Endothelial cell of hepatic sinusoid (primary cell): ENCODE data around the gene LPIN1.

Experiments used
- in situ Hi-C: cut with HindIII; loops from 2 replicates; pipeline ENCODE4 v1.10.0; 2017; ENCODE audit warnings: low sequenced_read_pairs

Gene LPIN1

GRCh38 chr2:11746376-11746806, at the start of gene LPIN1:
LPIN1 (plus strand) TSS chr2:11746632; CDS start chr2:11765542, 18,910 bp downstream.
- in situ Hi-C loops, result no loop called here

GRCh38 chr2:11696736-11697102, 49.7 kb upstream of the LPIN1 start:
- in situ Hi-C loops, result loop anchor here (5.0 kb wide), 1 partner anchor 81 kb away; no protein-coding TSS in a partner anchor

- in situ Hi-C loops, result loop anchor here (5.0 kb wide), 1 partner anchor 80 kb away; no protein-coding TSS in a partner anchor
Observed at GRCh38 chr2:11697103-11697871, 49.1 kb upstream of the LPIN1 start.

- in situ Hi-C loops, result loop anchor here (5.0 kb wide), 1 partner anchor 79 kb away; no protein-coding TSS in a partner anchor
Observed at GRCh38 chr2:11698009-11698922, 48.2 kb upstream of the LPIN1 start.

- in situ Hi-C loops, result loop anchor here (5.0 kb wide), 1 partner anchor 77 kb away; no protein-coding TSS in a partner anchor
Observed at GRCh38 chr2:11699686-11700670, 46.5 kb upstream of the LPIN1 start.

- in situ Hi-C loops, result no loop called here
Observed at GRCh38 chr2:11701206-11701605, 45.2 kb upstream of the LPIN1 start.

- in situ Hi-C loops, result no loop called here
Observed at GRCh38 chr2:11701751-11702301, 44.6 kb upstream of the LPIN1 start.

GRCh38 chr2:11702946-11703345, 43.5 kb upstream of the LPIN1 start:
- in situ Hi-C loops, result no loop called here

- in situ Hi-C loops, result no loop called here
Observed at GRCh38 chr2:11703700-11704099, 42.7 kb upstream of the LPIN1 start.

GRCh38 chr2:11705063-11705462, 41.4 kb upstream of the LPIN1 start:
- in situ Hi-C loops, result no loop called here

- in situ Hi-C loops, result no loop called here
Observed at GRCh38 chr2:11705711-11706110, 40.7 kb upstream of the LPIN1 start.

- in situ Hi-C loops, result no loop called here
Observed at GRCh38 chr2:11708106-11708505, 38.3 kb upstream of the LPIN1 start.

- in situ Hi-C loops, result no loop called here
Observed at GRCh38 chr2:11709293-11709692, 37.1 kb upstream of the LPIN1 start.

GRCh38 chr2:11710210-11710609, 36.2 kb upstream of the LPIN1 start:
- in situ Hi-C loops, result no loop called here

GRCh38 chr2:11710632-11711353, 35.6 kb upstream of the LPIN1 start:
- in situ Hi-C loops, result no loop called here

GRCh38 chr2:11711354-11711716, 35.1 kb upstream of the LPIN1 start:
- in situ Hi-C loops, result no loop called here

GRCh38 chr2:11711751-11712150, 34.7 kb upstream of the LPIN1 start:
- in situ Hi-C loops, result no loop called here

GRCh38 chr2:11712866-11713265, 33.6 kb upstream of the LPIN1 start:
- in situ Hi-C loops, result no loop called here

- in situ Hi-C loops, result no loop called here
Observed at GRCh38 chr2:11713815-11714214, 32.6 kb upstream of the LPIN1 start.
